Activated CD4-positive, alpha-beta T cell treated with anti-CD3 and anti-CD28 coated beads for 36 hours (primary cell): ENCODE data around the gene IBSP. TPM values are rescaled to one million over a fixed set of nuclear protein-coding genes. Genes with fewer than 3 reads are reported as not detected.

Source experiments
- ATAC-seq: fragments of 200-7000 bp; cut with Tn5 transposase; one replicate; pipeline ENCODE4 v1.10.0; 2021; ENCODE audit warnings: mild to moderate bottlenecking, moderate library complexity
- CTCF ChIA-PET: fragments of 350-600 bp; sonication (Branson Sonifier 250); formaldehyde crosslinking; loops from one replicate; lab custom pipeline; 2021; ENCODE audit warnings: antibody characterized with exemption; lab: Charles Lee
- POLR2A ChIA-PET: fragments of 350-600 bp; sonication (Branson Sonifier 250); formaldehyde crosslinking; loops from one replicate; lab custom pipeline; 2021; ENCODE audit warnings: antibody characterized with exemption, inconsistent platforms; lab: Charles Lee
- DNase-seq: peaks from one replicate; pipeline ENCODE4 v3.0.0-alpha.2; 2020
- H3K27ac Mint-ChIP-seq: one replicate; pipeline ENCODE4 v1.8.0; 2021; ENCODE audit warnings: mixed read lengths
- H3K27me3 Mint-ChIP-seq: one replicate; pipeline ENCODE4 v1.8.0; 2021; ENCODE audit warnings: mixed read lengths
- H3K36me3 Mint-ChIP-seq: one replicate; pipeline ENCODE4 v1.8.0; 2021; ENCODE audit warnings: low read depth, mixed read lengths
- H3K4me1 Mint-ChIP-seq: one replicate; pipeline ENCODE4 v1.8.0; 2021; ENCODE audit warnings: mixed read lengths
- H3K4me3 Mint-ChIP-seq: one replicate; pipeline ENCODE4 v1.8.0; 2021; ENCODE audit warnings: mild to moderate bottlenecking, moderate library complexity, mixed read lengths
- H3K9me3 Mint-ChIP-seq: one replicate; pipeline ENCODE4 v1.8.0; 2021; ENCODE audit warnings: low read depth, mixed read lengths
- intact Hi-C, 2 experiments: fragments of 100-400 bp; cut with DNase I in 1 of 2; cut with micrococcal nuclease in 1 of 2; formaldehyde crosslinking; loops; one replicate each; pipeline versions ENCODE4 v1.14.2 to v1.15.1; 2022 to 2024; cut with DNase I, micrococcal nuclease
- total RNA-seq, 2 experiments: library from RNA; stranded (reverse); gene quantifications; one replicate each; pipeline ENCODE4 v1.2.3, GENCODE V29; 2021

The IBSP gene
- total RNA-seq, 2 experiments from 2014 or later, result not detected

GRCh38 chr4:87806520-87806919 is 7.2 kb downstream of the IBSP start:
- Mint-ChIP-seq H3K36me3 (no peaks in the 10 kb centered on the region), H3K9me3 (no peaks in the 10 kb centered on the region), H3K4me1 (no peaks in the 10 kb centered on the region), H3K27ac (no peak overlapping the region), H3K4me3 (no peak overlapping the region), H3K27me3 (peaks cover 3% of the 10 kb centered on the region)
- CTCF ChIA-PET, result no interaction called here
- ATAC-seq, result no peak
- DNase-seq, result no peak
- intact Hi-C loops, result no loop called here
- POLR2A ChIA-PET, result no interaction called here

- ATAC-seq (no peak), DNase-seq (no peak)
- Mint-ChIP-seq H3K36me3 (no peaks in the 10 kb centered on the region), H3K4me3 (no peak overlapping the region), H3K9me3 (no peaks in the 10 kb centered on the region), H3K4me1 (no peaks in the 10 kb centered on the region), H3K27ac (no peak overlapping the region), H3K27me3 (peaks cover 3% of the 10 kb centered on the region)
- CTCF ChIA-PET, result no interaction called here
- POLR2A ChIA-PET, result no interaction called here
- intact Hi-C loops, result no loop called here
Observed at GRCh38 chr4:87807402-87807801, 8.0 kb downstream of the IBSP start.

- Mint-ChIP-seq H3K27ac (no peak overlapping the region), H3K9me3 (no peaks in the 10 kb centered on the region), H3K36me3 (no peaks in the 10 kb centered on the region), H3K4me1 (no peaks in the 10 kb centered on the region), H3K4me3 (no peak overlapping the region), H3K27me3 (peaks cover 5% of the 10 kb centered on the region)
- DNase-seq (no peak), ATAC-seq (no peak)
- ChIA-PET CTCF (no interaction called here), POLR2A (no interaction called here)
- intact Hi-C loops, result no loop called here
Observed at GRCh38 chr4:87811977-87812376, 12.6 kb downstream of the IBSP start.

- H3K27ac Mint-ChIP-seq, result no peak overlapping the region
- no peaks in the 10 kb centered on the region for H3K9me3 Mint-ChIP-seq
- intact Hi-C loops, result no loop called here
- H3K4me1 Mint-ChIP-seq, result no peaks in the 10 kb centered on the region
- ATAC-seq (no peak), DNase-seq (no peak)
- no peak overlapping the region for H3K4me3 Mint-ChIP-seq
- H3K36me3 Mint-ChIP-seq, result no peaks in the 10 kb centered on the region
- ChIA-PET CTCF (interaction anchor here (0.6 to 0.7 kb wide), 2 partner anchors 36 to 146 kb away, joined by 3 read pairs; no protein-coding TSS in a partner anchor), POLR2A (no interaction called here)
- peaks cover 23% of the 10 kb centered on the region for H3K27me3 Mint-ChIP-seq
Observed at GRCh38 chr4:87819281-87819919, 20.0 kb downstream of the IBSP start.

- Mint-ChIP-seq H3K27me3 (peaks cover 16% of the 10 kb centered on the region), H3K4me1 (no peaks in the 10 kb centered on the region), H3K36me3 (no peaks in the 10 kb centered on the region), H3K9me3 (no peaks in the 10 kb centered on the region), H3K4me3 (no peak overlapping the region), H3K27ac (no peak overlapping the region)
- ChIA-PET POLR2A (no interaction called here), CTCF (interaction anchor here (0.7 to 1.9 kb wide), 3 partner anchors 25 to 143 kb away, joined by 3 to 6 read pairs (median 3); no protein-coding TSS in a partner anchor)
- ATAC-seq (no peak), DNase-seq (no peak)
- intact Hi-C loops, result no loop called here
Observed at GRCh38 chr4:87823200-87823599, 23.8 kb downstream of the IBSP start.

GRCh38 chr4:87823724-87824123 is 24.4 kb downstream of the IBSP start:
- Mint-ChIP-seq H3K36me3 (no peaks in the 10 kb centered on the region), H3K27me3 (peaks cover 16% of the 10 kb centered on the region), H3K27ac (no peak overlapping the region), H3K4me1 (no peaks in the 10 kb centered on the region), H3K4me3 (no peak overlapping the region), H3K9me3 (no peaks in the 10 kb centered on the region)
- intact Hi-C loops, result no loop called here
- ChIA-PET CTCF (interaction anchor here (0.7 to 1.9 kb wide), 3 partner anchors 14 to 144 kb away, joined by 3 to 6 read pairs (median 4); no protein-coding TSS in a partner anchor), POLR2A (no interaction called here)
- no peak for ATAC-seq
- DNase-seq, result no peak

GRCh38 chr4:87824352-87824751 is 25.0 kb downstream of the IBSP start:
- intact Hi-C loops, result no loop called here
- no peaks in the 10 kb centered on the region for H3K9me3 Mint-ChIP-seq
- H3K4me3 Mint-ChIP-seq, result no peak overlapping the region
- POLR2A ChIA-PET, result no interaction called here
- CTCF ChIA-PET, result interaction anchor here (0.9 to 1.9 kb wide), 3 partner anchors 13 to 25 kb away, joined by 3 to 6 read pairs (median 4); no protein-coding TSS in a partner anchor
- DNase-seq (no peak), ATAC-seq (no peak)
- H3K27me3 Mint-ChIP-seq, result peaks cover 16% of the 10 kb centered on the region
- no peak overlapping the region for H3K27ac Mint-ChIP-seq
- H3K4me1 Mint-ChIP-seq, result no peaks in the 10 kb centered on the region
- H3K36me3 Mint-ChIP-seq, result no peaks in the 10 kb centered on the region

- ChIA-PET POLR2A (no interaction called here), CTCF (no interaction called here)
- DNase-seq, result no peak
- Mint-ChIP-seq H3K36me3 (no peaks in the 10 kb centered on the region), H3K27me3 (peaks cover 11% of the 10 kb centered on the region), H3K4me1 (no peaks in the 10 kb centered on the region), H3K4me3 (no peak within 1 kb of the TSS), H3K27ac (no peak within 1 kb of the TSS), H3K9me3 (no peaks in the 10 kb centered on the region)
- ATAC-seq, result no peak
- intact Hi-C loops, result no loop called here
Observed at GRCh38 chr4:87832669-87833068, 33.3 kb downstream of the IBSP start, which contains the start of gene MEPE. TSS of gene MEPE (plus strand) at chr4:87832969. CDS start at chr4:87834715, 1,746 bp downstream.

GRCh38 chr4:87834401-87834800 is 35.0 kb downstream of the IBSP start:
- no peak overlapping the region for H3K27ac Mint-ChIP-seq
- CTCF ChIA-PET, result no interaction called here
- H3K4me3 Mint-ChIP-seq, result no peak overlapping the region
- peaks cover 11% of the 10 kb centered on the region for H3K27me3 Mint-ChIP-seq
- no peaks in the 10 kb centered on the region for H3K4me1 Mint-ChIP-seq
- no peak for DNase-seq
- POLR2A ChIA-PET, result no interaction called here
- intact Hi-C loops, result no loop called here
- ATAC-seq, result no peak
- H3K9me3 Mint-ChIP-seq, result no peaks in the 10 kb centered on the region
- H3K36me3 Mint-ChIP-seq, result no peaks in the 10 kb centered on the region

- H3K27me3 Mint-ChIP-seq, result peaks cover 5% of the 10 kb centered on the region
- no peaks in the 10 kb centered on the region for H3K4me1 Mint-ChIP-seq
- H3K9me3 Mint-ChIP-seq, result no peaks in the 10 kb centered on the region
- ChIA-PET CTCF (interaction anchor here (0.7 kb wide), 1 partner anchor 256 kb away, joined by 3 read pairs; no protein-coding TSS in a partner anchor), POLR2A (no interaction called here)
- no peaks in the 10 kb centered on the region for H3K36me3 Mint-ChIP-seq
- no peak overlapping the region for H3K4me3 Mint-ChIP-seq
- no peak for DNase-seq
- no peak for ATAC-seq
- no peak overlapping the region for H3K27ac Mint-ChIP-seq
- intact Hi-C loops, result no loop called here
Observed at GRCh38 chr4:87835197-87835596, 35.8 kb downstream of the IBSP start.

GRCh38 chr4:87835743-87836142 is 36.4 kb downstream of the IBSP start:
- Mint-ChIP-seq H3K4me3 (no peak overlapping the region), H3K4me1 (no peaks in the 10 kb centered on the region), H3K27ac (no peak overlapping the region), H3K9me3 (no peaks in the 10 kb centered on the region), H3K27me3 (peaks cover 6% of the 10 kb centered on the region), H3K36me3 (no peaks in the 10 kb centered on the region)
- ATAC-seq (no peak), DNase-seq (no peak)
- intact Hi-C loops, result no loop called here
- ChIA-PET POLR2A (no interaction called here), CTCF (interaction anchor here (0.7 kb wide), 1 partner anchor 255 kb away, joined by 3 read pairs; no protein-coding TSS in a partner anchor)

GRCh38 chr4:87838205-87838604 is 38.9 kb downstream of the IBSP start:
- intact Hi-C loops, result loop anchor here in 1 of 2 experiments (2.0 kb wide), 1 partner anchor 159 kb away; no protein-coding TSS in a partner anchor

More at GRCh38 chr4:87838205-87838604, 38.9 kb downstream of the IBSP start:
- no peak overlapping the region for H3K27ac Mint-ChIP-seq
- H3K36me3 Mint-ChIP-seq, result no peaks in the 10 kb centered on the region
- H3K27me3 Mint-ChIP-seq, result peaks cover 6% of the 10 kb centered on the region
- no peak for DNase-seq
- ChIA-PET POLR2A (interaction anchor here (0.8 kb wide), 1 partner anchor 355 kb away, joined by 4 read pairs; no protein-coding TSS in a partner anchor), CTCF (interaction anchor here (0.7 to 4.2 kb wide), 10 partner anchors 9 to 491 kb away, joined by 3 to 38 read pairs (median 4); no protein-coding TSS in a partner anchor)
- no peak for ATAC-seq
- no peak overlapping the region for H3K4me3 Mint-ChIP-seq
- no peaks in the 10 kb centered on the region for H3K9me3 Mint-ChIP-seq
- no peaks in the 10 kb centered on the region for H3K4me1 Mint-ChIP-seq
